Keratinocyte (primary cell): ENCODE measurements around the gene VPS13D. TPM values are rescaled to one million over a fixed set of nuclear protein-coding genes. Genes with fewer than 3 reads are reported as not detected.

Experiments
- DNase-seq: peaks from one replicate; pipeline ENCODE4 v3.0.0-alpha.2; 2011; ENCODE audit warnings: low read depth, missing footprints, low spot score
- FAIRE-seq: peaks from 2 replicates; lab custom pipeline; 2011; peaks lifted over from hg19 to GRCh38; lab: Jason Lieb, UNC
- H2AFZ ChIP-seq: 2 replicates; pipeline ENCODE4 v1.6.0; 2012; ENCODE audit warnings: low read length, control low read depth, inconsistent platforms; ENCODE audit not compliant: control insufficient read depth
- H3K27ac ChIP-seq: 2 replicates; pipeline ENCODE4 v1.5.1; 2011; ENCODE audit warnings: low read length; ENCODE audit not compliant: control insufficient read depth, insufficient read depth
- H3K27me3 ChIP-seq: 3 replicates; pipeline ENCODE4 v1.6.0; 2011; ENCODE audit warnings: low read length; ENCODE audit not compliant: control insufficient read depth, insufficient read depth; ENCODE audit errors: extremely low read depth
- H3K36me3 ChIP-seq, 2 experiments: 2 replicates in 1 of 2; 3 replicates in 1 of 2; pipeline ENCODE4 v1.5.1; 2011; ENCODE audit warnings: low read length in 2 of 2, mild to moderate bottlenecking in 1 of 2; ENCODE audit not compliant: control insufficient read depth in 2 of 2, insufficient read depth in 2 of 2; ENCODE audit errors: extremely low read depth in 1 of 2
- H3K4me1 ChIP-seq: 3 replicates; pipeline ENCODE4 v1.5.1; 2011; ENCODE audit warnings: low read length; ENCODE audit not compliant: control insufficient read depth, insufficient read depth; ENCODE audit errors: extremely low read depth
- H3K4me2 ChIP-seq: 3 replicates; pipeline ENCODE4 v1.6.0; 2011; ENCODE audit warnings: low read depth, low read length; ENCODE audit not compliant: control insufficient read depth, insufficient read depth; ENCODE audit errors: extremely low read depth
- H3K4me3 ChIP-seq, 3 experiments: fragments of 200-600 bp in 1 of 3; sonication (generic) in 1 of 3; 2 replicates in 2 of 3; 3 replicates in 1 of 3; pipeline ENCODE4 v1.5.1; 2011 to 2016; ENCODE audit warnings: low read length in 3 of 3, mild to moderate bottlenecking in 3 of 3, control low read depth in 2 of 3, inconsistent platforms in 1 of 3, low read depth in 1 of 3, mixed read lengths in 1 of 3, mixed run types in 1 of 3, moderate library complexity in 1 of 3; ENCODE audit not compliant: control insufficient read depth in 2 of 3, insufficient read depth in 2 of 3; ENCODE audit errors: extremely low read depth in 1 of 3
- H3K79me2 ChIP-seq: 2 replicates; pipeline ENCODE4 v1.6.0; 2012; ENCODE audit warnings: low read length; ENCODE audit not compliant: control insufficient read depth, insufficient read depth
- H3K9ac ChIP-seq: 3 replicates; pipeline ENCODE4 v1.6.0; 2011; ENCODE audit warnings: low read length; ENCODE audit not compliant: control insufficient read depth, insufficient read depth; ENCODE audit errors: extremely low read depth
- H3K9me1 ChIP-seq: 3 replicates; pipeline ENCODE4 v1.6.0; 2011; ENCODE audit warnings: low read length; ENCODE audit not compliant: control insufficient read depth, insufficient read depth; ENCODE audit errors: extremely low read depth
- H3K9me3 ChIP-seq: 2 replicates; pipeline ENCODE4 v1.5.1; 2012; ENCODE audit warnings: low read depth, low read length; ENCODE audit not compliant: control insufficient read depth
- H4K20me1 ChIP-seq: 3 replicates; pipeline ENCODE4 v1.6.0; 2011; ENCODE audit warnings: low read length; ENCODE audit not compliant: control insufficient read depth, insufficient read depth; ENCODE audit errors: extremely low read depth
- CTCF ChIP-seq, 3 experiments: IDR thresholded peaks in 1 of 3; conservative IDR thresholded peaks in 1 of 3; optimal IDR thresholded peaks in 1 of 3; 2 replicates in 2 of 3; 3 replicates in 1 of 3; pipeline versions ENCODE3 to v1.5.1; 2011; ENCODE audit warnings: low read length in 3 of 3, mild to moderate bottlenecking in 3 of 3, moderate library complexity in 2 of 3, control low read depth in 1 of 3, inconsistent platforms in 1 of 3; ENCODE audit not compliant: insufficient read depth in 2 of 3; ENCODE audit errors: extremely low read depth in 1 of 3
- EZH2 ChIP-seq: IDR thresholded peaks from one replicate; pipeline ENCODE4 v1.6.1; 2012; ENCODE audit warnings: inconsistent platforms, mild to moderate bottlenecking, low read length, moderate library complexity
- dilution Hi-C: fragments of 300-500 bp; cut with MboI; formaldehyde crosslinking; loops from one replicate; pipeline ENCODE4 v1.7.0; 2020; ENCODE audit warnings: low sequenced_read_pairs; ENCODE audit not compliant: extremely low pct_ligation_motif_present
- polyA plus RNA-seq, 5 experiments: library from polyadenylated mRNA; depleted of rRNA in 3 of 5; stranded (reverse) in 3 of 5; stranded (forward) in 1 of 5; unstranded in 1 of 5; fragments of >200 nt; gene quantifications; 1 replicate in 1 of 5; 2 replicates in 3 of 5; 3 replicates in 1 of 5; pipeline versions ENCODE4 v1.2.1 to v1.2.3, GENCODE V29; 2011 to 2012; ENCODE audit warnings: missing spikeins in 2 of 5, low read depth in 1 of 5, low replicate concordance in 1 of 5

VPS13D gene
- polyA plus RNA-seq, 1 donor (not counting 4 experiments of a cell fraction or from before 2014, with no cell fraction given) = 19.0 TPM

GRCh38 chr1:12340544-12340930, 110.7 kb downstream of the VPS13D start:
- Histone ChIP-seq H3K27ac (no peak overlapping the region), H3K4me1 (no peaks in the 10 kb centered on the region), H3K9me1 (no peaks in the 10 kb centered on the region), H3K9me3 (no peaks in the 10 kb centered on the region), H3K4me3 (no peak overlapping the region), H4K20me1 (peaks cover 4% of the 10 kb centered on the region), H3K79me2 (no peaks in the 10 kb centered on the region), H3K36me3 (peaks cover 13 to 27% of the 10 kb centered on the region in 2 experiments), H2AFZ (no peak overlapping the region), H3K4me2 (no peak overlapping the region), H3K27me3 (no peaks in the 10 kb centered on the region), H3K9ac (no peak overlapping the region)
- dilution Hi-C loops = no loop called here
- TF ChIP-seq EZH2 (no peak), CTCF (optimal IDR thresholded peaks at IDR 0.05 in 1 of 3, IDR thresholded peaks at IDR 0.05 in 1 of 3, conservative IDR thresholded peaks at IDR 0.05 in 1 of 3; ENCODE audit: extremely low read depth in 1 of 3, insufficient read depth in 2 of 3, low read length in 3 of 3) (no peak)
- FAIRE-seq (no peak), DNase-seq (no peak)

- no peak for TF ChIP-seq CTCF (optimal IDR thresholded peaks at IDR 0.05 in 1 of 3, IDR thresholded peaks at IDR 0.05 in 1 of 3, conservative IDR thresholded peaks at IDR 0.05 in 1 of 3; ENCODE audit: extremely low read depth in 1 of 3, insufficient read depth in 2 of 3, low read length in 3 of 3)
- TF ChIP-seq EZH2 = no peak
- Histone ChIP-seq H3K9me3 (no peaks in the 10 kb centered on the region), H3K79me2 (no peaks in the 10 kb centered on the region), H3K9ac (no peak overlapping the region), H3K27ac (no peak overlapping the region), H3K27me3 (no peaks in the 10 kb centered on the region), H3K36me3 (peaks cover 13 to 27% of the 10 kb centered on the region in 2 experiments), H3K9me1 (no peaks in the 10 kb centered on the region), H3K4me1 (no peaks in the 10 kb centered on the region), H4K20me1 (peaks cover 4% of the 10 kb centered on the region), H3K4me3 (no peak overlapping the region), H2AFZ (no peak overlapping the region), H3K4me2 (no peak overlapping the region)
- dilution Hi-C loops = no loop called here
- DNase-seq (no peak), FAIRE-seq (no peak)
These were observed 111.8 kb downstream of the VPS13D start for GRCh38 chr1:12341667-12342066.
